ENCODE results near the gene BIN2.

Gene BIN2

DNA sequence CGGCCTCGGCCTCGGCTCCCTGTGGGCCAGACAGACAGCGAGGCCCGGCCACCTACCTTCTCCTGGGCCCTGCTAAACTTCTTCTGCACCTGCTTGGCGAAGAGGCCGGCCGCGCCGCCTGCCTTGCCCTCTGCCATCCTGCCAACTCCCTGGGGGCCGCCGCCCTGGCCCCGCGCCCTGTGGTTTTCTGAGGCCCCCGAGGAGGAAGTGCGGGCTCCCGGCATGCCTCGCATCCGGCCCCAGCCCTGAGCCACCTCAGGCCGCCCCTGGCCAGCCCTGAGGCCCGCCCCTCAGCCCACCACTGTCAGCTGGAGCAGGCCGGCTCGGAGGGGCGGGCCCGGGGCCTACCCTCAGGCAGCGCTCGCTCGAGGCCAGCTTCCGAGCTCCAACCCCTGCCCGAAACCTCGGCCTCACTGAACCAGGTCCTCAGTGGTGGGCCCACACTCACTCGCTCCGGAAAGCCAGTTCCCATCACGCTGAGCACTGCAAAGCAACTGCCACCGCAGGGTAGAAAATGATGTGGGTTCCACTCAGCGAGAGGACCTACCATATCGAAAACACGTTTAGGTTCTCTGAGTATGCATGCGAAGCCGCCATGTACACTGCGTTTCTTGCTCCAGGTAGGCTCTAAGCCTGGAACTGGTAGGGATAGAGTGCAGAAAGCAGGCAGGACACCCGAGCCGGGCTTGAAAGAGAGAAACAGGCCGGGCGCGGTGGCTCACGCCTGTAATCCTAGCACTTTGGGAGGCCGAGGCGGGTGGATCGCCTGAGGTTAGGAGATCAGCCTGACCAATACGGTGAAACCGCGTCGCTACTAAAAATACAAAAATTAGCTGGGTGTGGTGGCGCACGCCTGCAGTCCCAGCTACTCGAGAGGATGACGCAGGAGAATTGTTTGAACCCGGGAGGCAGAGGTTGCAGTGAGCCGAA is at the start of gene BIN2:
TSS of gene BIN2 (minus strand) at position 209 of the 930 bp plus-strand sequence. CDS start at position 137, 72 bp downstream.
- DNase-seq (ENCODE audit: low read depth, low spot score), result no peak
- H3K27ac ChIP-seq, result no peak within 1 kb of the TSS

DNA sequence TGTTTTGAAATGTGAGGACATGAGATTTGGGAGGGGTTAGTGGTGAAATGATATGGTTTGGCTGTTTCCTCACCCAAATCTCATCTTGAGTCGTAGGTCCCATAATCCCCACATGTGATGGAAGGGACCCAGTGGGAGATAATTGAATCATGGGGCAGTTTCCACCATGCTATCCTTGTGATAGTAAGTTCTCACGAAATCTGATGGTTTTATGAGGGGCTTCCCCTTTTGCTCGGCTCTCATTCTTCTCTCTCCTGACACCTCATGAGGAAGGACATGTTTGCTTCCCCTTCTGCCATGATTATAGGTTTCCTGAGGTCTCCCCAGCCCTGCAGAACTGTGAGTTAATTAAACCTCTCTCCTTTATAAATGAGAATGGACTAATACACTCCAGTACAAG is 49.2 kb upstream of the BIN2 start:
- no peak for DNase-seq (ENCODE audit: low read depth, low spot score)
- H3K27ac ChIP-seq, result no peak overlapping the region

DNA sequence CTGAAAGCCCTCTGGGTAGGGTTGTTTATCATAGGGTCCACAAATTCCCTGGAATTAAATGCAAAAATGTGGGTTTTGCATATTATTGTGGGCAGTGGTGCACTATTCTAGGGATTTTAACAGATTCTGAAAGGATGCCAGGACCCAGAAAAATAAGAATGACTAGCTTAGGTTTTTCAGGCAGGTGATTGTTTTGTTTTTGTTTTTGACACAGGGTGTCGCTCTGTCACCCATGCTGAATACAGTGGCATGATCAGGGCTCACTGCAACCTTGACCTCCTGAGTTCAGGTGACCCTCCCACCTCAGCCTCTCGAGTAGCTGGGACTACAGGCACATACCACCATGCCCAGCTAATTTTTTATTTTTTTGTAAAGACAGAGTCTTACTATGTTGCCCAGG is 48.0 kb upstream of the BIN2 start:
- no peak for DNase-seq (ENCODE audit: low read depth, low spot score)
- H3K27ac ChIP-seq, result peak overlapping the region; percentile 78

DNA sequence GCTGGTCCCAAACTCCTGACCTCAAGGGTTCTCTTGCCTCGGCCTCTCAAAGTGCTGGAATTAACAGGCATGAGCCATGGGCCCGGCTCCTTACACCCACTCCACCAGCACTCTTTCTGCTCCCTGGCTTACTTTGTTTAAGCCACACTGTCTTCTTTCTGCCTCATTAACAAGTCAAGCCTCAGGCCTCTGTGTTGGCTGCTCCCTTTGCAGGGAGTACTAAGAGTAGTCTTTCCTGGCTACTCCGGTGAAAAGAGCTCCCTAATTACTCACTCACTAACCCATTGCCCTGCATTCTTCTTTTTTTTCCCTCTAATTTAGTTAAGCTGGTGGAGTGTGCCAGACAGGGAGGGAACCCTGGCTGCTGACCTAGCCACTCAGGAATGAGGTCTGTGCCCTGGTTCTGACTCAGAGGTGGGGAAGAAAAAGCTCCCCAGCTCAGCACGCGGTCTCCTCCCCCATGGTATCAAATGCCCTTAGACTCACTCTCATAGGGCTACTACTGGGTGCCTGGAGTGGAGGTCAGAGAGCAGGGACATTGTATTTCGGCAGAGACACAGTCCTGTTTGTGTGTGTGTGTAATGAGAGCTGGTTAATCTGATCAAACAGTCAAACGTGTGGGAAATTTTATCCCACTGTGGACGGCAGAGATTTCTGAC is 47.5 kb upstream of the BIN2 start:
- peak; percentile 61 for DNase-seq (ENCODE audit: low read depth, low spot score)
- peak overlapping the region; percentile 78 for H3K27ac ChIP-seq

DNA sequence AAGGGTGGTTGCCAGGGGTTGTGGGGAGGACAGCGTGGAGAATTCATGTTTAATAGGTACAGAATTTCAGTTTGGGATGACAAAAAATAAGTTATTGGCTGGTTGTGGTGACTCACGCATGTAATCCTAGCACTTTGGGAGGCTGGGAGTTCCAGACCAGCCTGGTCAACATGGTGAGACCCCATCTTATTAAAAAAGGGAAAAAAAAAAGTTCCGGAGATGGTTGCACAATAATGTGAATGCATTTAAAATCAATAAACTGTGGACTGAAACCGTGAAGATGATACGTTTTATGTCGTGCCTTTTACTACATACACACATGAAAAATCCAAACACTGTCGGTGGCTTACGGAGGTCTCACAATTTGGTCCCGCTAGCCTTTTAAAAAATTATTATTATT is 46.7 kb upstream of the BIN2 start:
- DNase-seq (ENCODE audit: low read depth, low spot score), result no peak
- peak overlapping the region; percentile 78 for H3K27ac ChIP-seq

DNA sequence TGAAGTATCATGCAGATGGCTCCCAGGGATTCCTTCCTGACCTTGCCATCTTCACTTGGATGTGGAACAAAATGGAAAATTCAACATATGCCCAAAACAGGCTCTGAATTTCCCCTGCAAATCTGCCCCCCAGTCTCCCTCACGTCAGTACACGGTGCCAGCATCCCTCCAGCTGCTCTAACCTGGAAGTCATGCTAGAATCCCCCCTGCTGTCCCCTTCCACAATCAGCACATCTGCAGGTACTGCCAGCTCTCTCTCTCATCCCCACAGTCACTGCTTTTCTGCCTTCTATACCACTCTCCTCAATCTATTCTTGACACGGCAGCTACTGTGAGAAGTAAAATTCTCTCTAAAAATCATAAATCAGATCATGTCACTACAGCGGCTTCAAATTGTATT is 45.6 kb upstream of the BIN2 start:
- H3K27ac ChIP-seq, result no peak overlapping the region

DNA sequence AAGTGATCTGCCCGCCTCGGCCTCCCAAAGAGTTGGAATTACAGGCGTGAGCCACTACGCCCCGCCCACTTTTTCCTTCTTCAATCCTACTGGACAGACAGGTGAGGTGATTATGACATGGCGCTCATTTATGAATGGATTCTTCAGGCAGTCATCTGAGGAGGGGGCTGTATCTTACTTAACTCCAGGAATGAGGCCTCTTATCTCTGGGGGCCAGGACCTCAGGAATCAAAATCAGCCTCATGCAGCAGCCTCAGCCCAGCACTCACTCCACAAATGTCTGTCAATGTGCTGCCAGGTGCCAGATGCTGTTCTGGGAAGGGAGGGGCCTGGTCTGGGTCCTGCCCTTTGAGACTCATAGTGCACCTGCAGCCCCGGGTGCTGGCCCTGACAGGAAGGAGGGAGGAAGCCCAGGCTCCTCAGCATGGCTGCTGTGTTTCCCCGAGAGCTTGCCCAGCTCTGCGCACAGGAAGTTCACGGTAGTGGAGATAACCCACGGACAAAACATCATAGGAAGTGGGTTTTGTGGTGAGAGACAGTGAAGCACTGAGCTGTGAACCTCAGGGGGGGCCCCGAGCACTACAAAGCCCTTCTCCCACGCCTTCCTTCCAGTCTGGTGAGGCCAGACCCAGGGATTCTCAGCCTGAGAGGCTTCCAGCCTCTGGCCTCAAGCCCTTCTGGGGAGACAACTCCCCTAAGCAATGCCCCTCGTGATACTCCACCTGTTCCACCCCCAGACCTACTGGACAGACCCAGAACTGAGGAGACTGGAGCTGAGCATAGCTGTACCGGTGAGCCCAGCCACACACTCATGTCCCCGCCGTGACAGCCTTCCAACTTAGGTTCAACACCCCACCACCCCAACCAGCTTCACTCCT is 44.9 kb upstream of the BIN2 start:
- no peak for DNase-seq (ENCODE audit: low read depth, low spot score)
- no peak overlapping the region for H3K27ac ChIP-seq

More for the DNA sequence above, 45.6 kb upstream of the BIN2 start:
- no peak for DNase-seq (ENCODE audit: low read depth, low spot score)

DNA sequence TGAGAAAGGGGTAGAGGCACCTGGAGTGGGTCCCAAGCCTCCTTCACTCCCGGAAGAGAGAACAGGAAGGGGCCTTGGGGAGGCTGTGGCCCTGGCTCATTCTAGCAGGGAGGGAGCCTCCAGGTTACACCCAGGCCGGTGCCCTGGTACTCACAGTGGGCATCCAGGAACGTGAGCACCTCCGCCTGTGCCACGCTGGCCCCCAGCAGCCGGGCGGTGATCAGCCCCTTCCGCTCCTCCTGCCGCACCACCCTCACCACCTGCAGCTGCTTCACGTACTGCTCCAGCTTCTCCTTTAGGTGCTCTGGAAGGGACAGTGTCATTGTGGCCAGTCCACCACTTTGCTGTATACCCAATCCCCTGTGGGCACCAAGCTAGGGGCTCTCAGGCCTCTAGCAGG is 41.3 kb upstream of the BIN2 start:
- no peak for DNase-seq (ENCODE audit: low read depth, low spot score)
- no peak overlapping the region for H3K27ac ChIP-seq

DNA sequence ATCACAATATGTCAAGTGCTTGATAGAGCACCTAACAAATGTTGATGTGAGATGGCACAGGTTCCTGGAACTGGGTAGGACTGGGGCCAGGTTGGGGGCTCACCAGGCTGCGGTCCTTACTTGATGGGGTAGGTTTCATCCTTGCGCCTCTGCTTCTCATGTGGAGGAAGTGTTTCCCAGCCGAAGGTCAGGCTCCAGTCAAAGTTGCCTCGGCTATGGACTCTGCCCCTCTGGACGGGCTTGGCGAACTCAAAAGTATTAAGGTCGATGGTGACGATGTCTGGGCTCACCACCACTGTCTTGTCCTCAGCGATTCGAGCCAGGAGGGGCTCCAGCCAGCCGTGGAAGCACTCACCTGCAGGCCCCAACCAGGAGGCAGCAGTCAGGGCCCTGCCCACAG is 40.0 kb upstream of the BIN2 start:
- no peak overlapping the region for H3K27ac ChIP-seq
- DNase-seq (ENCODE audit: low read depth, low spot score), result no peak

DNA sequence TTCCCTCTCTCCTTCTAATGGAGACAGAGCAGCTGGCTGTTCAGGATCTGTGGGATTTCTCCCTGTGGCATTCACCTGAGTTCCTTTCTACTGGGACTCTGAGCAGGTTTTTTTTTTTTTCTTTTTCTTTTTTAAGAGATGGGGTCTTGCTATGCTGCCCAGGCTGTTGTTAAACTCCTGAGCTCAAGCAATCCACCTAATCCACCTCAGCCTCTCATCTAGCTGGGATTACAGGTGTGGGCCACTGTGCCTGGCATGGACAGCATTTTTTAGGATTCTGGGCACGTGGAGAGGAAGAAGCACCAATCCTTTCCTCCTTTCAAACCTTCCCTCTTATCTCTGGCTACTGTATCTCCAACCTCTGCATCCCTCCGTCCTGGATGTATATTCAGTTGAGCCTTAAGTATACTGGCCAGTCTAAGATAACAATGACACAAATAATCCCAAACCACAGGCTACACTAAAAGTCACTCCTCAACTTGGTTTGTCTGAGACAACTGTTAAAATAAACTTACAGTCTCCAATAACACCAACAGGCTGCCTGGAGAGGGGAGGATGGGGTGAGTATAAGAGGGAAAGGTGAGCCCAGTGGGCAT is 38.9 kb upstream of the BIN2 start:
- DNase-seq (ENCODE audit: low read depth, low spot score), result no peak
- H3K27ac ChIP-seq, result no peak overlapping the region

DNA sequence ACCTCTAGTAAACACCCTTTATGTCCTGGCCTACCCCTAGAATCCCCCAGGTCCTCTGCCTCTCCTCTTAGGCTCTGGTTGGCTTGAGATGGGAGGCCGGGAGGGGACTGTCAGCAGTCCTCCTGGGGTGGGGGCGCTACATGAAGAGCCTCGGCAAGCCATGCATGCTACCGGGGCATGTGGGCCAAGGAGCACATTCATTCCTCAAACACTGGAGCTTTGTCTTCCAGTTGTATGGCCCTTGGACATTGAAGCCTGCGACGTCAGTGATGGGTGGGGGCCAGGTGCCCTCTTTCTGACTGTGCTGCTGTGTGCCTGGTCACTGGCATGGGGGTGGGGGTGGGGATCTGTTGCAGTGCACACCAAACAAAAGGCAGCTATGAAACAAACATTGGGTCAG is 38.3 kb upstream of the BIN2 start:
- no peak for DNase-seq (ENCODE audit: low read depth, low spot score)
- H3K27ac ChIP-seq, result no peak overlapping the region

DNA sequence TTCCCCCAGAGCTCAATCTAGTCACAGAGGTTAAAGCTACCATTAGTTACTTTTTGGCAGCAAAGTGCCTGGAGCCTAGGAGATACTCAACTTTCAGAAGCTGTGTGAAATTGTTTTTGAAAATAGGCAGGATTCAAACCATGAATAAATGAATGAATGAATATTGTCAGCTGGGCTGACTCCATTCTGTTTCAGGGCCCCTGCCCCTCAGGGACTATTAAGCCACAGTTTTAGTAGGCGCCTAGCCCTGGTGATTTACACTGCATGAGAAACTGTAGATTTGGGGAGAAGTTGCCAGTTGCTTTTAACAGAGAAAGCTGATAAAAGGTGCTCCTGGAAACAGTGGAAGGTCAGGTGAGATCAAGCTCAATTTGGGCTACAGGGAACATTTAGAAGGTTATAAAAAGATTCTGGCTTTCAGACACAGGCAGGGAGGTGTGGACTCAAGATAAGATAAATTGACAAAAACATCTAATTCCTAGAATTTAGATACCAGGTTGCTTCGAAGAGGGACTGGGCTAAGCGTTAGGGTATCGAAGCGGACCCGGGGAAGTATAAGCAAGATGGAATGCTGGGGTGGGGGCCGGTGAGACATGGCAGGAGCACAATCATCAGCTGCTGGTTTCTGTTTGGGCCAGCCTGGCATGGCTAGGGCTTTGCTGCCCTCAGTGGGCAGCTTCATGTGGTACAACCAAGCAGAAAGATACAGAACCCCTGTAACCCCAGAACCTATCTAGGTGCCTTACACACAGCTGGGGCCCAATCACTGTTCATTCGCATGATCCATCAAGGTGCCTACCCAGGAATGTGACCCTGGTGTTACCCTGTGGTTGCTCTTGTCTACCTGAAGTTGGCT is 37.4 kb upstream of the BIN2 start:
- no peak overlapping the region for H3K27ac ChIP-seq
- DNase-seq (ENCODE audit: low read depth, low spot score), result no peak

DNA sequence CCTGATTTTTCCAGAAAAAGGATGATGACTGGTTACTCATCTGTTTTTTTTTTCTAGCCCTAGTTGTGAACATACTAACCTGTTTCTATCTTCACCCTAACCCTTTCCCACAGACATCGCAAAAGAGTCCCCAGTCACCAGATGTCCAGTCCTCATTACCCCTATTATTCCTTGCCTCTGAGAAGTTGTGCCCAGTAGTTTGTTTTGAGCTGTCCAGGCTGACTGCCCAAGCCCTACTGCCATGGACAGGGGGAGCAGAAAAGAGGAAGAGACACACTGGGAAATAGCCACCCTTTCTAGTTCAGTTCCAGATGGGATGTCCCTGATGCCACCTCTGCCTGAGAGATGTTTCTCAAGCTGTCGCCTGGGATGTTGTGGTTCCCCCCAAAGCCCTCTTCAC is 36.3 kb upstream of the BIN2 start:
- H3K27ac ChIP-seq, result no peak overlapping the region
- no peak for DNase-seq (ENCODE audit: low read depth, low spot score)

DNA sequence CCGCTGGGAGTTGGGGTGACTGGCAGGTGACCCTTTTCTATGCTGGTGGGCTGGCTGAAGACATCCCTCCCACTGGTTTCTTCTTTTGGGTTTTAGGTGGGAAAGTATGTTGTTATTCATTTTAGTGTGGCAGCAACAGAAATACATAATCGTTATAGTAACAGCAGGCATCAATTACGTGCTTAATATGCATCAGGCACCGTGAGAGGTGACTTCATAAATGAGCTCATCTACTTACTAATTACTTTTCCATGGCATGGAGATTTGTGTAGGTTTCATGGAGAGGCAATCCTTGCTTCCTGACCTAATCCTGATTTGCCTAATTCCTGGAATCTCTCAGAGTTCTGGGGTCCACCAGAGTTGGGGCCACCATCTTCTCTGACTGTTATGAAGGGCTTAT is 35.9 kb upstream of the BIN2 start:
- no peak for DNase-seq (ENCODE audit: low read depth, low spot score)
- no peak overlapping the region for H3K27ac ChIP-seq

DNA sequence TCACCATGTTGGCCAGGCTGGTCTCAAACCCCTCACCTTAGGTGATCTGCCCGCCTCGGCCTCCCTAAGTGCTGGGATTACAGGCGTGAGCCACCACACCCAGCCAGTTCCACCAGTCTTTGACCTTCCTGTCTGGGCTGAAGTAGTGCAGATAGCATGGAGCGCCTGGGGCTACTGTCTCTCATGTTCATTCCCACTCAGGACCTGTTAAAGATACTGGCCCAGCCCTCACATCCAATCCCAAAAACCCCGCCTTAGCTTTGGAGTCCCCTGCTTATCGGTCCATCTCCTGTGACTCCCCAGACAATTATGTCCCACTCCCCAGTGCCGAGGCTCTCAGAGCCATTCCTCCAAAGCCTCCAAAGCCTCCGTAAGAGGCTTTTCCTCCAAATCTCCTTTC is 34.5 kb upstream of the BIN2 start:
- no peak overlapping the region for H3K27ac ChIP-seq
- DNase-seq (ENCODE audit: low read depth, low spot score), result no peak

DNA sequence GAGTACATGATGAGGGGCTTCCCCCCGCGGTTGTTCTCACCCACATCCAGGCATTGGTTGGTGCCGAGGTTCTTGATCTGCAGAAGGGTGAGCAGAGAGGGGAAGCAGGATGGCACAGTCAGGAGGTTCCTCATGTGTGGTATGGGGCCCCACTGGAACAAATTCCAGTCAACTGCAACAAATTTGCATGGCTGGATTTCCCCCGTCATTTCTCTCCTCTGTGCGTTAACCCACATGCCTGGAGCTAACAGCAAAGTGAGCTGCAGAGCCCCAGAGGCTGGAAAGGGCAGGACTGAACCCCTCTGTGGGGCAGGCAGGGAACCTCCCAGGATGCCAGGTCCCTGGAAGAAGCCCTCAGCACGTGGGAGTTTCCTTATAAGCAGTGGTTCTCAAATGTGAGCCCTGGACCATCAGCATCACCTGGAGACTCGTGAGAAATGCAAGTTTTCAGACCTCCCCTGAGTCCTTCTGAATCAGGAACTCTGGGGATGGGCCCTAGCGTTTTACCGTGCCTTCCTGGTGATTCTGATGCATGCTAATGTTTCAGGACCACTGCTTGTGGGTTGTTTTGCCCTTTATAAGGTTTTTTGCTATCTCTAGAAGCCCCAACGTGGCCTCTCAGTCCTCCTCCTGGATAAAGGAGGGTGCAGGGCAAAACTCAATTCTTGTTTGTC is 33.5 kb upstream of the BIN2 start:
- no peak overlapping the region for H3K27ac ChIP-seq
- no peak for DNase-seq (ENCODE audit: low read depth, low spot score)

DNA sequence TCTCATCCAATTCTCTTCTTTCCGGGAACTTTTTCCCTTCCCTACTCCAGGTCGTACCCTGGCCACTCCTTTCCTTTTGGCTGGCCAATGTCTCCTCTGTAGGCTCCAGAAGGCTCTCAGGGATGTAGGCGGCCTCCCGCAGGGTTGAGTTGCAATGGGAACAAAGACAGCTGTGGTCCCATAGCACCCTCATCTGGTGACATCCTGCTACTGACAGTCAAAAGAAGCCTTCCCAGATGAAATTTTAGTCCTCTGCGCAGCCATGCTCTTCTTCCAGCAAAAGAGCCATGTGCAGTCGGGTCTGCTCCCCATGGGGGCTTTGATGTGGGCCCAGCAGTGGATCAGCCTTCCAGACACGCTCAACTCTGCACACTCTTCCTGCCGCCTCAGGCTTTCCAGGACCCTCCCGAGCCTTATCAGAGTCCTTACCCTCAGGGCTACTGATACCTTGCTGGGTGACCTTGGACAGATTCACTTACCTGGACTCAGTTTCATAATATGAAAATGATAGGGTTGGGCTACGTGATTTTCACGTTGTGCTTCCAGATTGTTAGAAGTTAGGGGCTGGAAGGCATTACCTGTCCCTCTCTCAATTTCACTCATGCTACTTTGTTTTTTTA is 28.0 kb upstream of the BIN2 start:
- DNase-seq (ENCODE audit: low read depth, low spot score), result no peak

DNA sequence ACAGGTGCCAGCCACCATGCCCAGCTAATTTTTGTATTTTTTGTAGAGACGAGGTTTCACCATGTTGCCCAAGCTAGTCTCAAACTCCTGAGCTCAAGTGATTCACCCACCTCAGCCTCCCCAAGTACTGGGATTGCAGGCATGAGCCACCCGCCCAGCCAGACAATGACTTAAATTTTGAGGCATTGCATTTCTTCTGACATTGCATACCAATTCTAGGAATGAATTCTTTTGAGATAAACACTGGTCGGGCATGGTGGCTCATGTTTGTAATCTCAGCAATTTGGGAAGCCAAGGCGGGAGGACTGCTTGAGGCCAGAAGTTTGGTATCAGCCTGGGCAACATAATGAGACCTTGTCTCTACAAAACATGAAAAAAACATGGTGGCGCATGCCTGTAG is 25.1 kb upstream of the BIN2 start:
- peak overlapping the region; percentile 22 for H3K27ac ChIP-seq
- peak; percentile 29 for DNase-seq (ENCODE audit: low read depth, low spot score)

More for the DNA sequence above, 28.0 kb upstream of the BIN2 start:
- no peak overlapping the region for H3K27ac ChIP-seq
